MV-4-11 (cell line): ENCODE results near the gene TMEM18.

Experiments used
- DNase-seq: peaks from one replicate; lab custom pipeline; 2025; lab: John Stamatoyannopoulos, UW

TMEM18 gene

GRCh38 chr2:634041-634440 is 43.2 kb downstream of the TMEM18 start:
- DNase-seq = no peak

GRCh38 chr2:633371-633770 is 43.8 kb downstream of the TMEM18 start:
- DNase-seq = no peak

GRCh38 chr2:632471-632870 is 44.7 kb downstream of the TMEM18 start:
- DNase-seq = no peak

- DNase-seq = no peak
Measured at GRCh38 chr2:631741-632140, 45.5 kb downstream of the TMEM18 start.

- no peak for DNase-seq
Measured at GRCh38 chr2:630451-631320, 46.5 kb downstream of the TMEM18 start.

- DNase-seq = no peak
Measured at GRCh38 chr2:629961-630360, 47.2 kb downstream of the TMEM18 start.

- no peak for DNase-seq
Measured at GRCh38 chr2:628651-629050, 48.6 kb downstream of the TMEM18 start.

- no peak for DNase-seq
Measured at GRCh38 chr2:627926-628560, 49.2 kb downstream of the TMEM18 start.

GRCh38 chr2:627340-627709 is 49.9 kb downstream of the TMEM18 start:
- no peak for DNase-seq

- no peak for DNase-seq
Measured at GRCh38 chr2:626491-627339, 50.5 kb downstream of the TMEM18 start.

- no peak for DNase-seq
Measured at GRCh38 chr2:625415-626333, 51.5 kb downstream of the TMEM18 start.

GRCh38 chr2:624551-625347 is 52.5 kb downstream of the TMEM18 start:
- DNase-seq = no peak

GRCh38 chr2:624096-624495 is 53.1 kb downstream of the TMEM18 start:
- no peak for DNase-seq

- no peak for DNase-seq
Measured at GRCh38 chr2:623130-623922, 53.9 kb downstream of the TMEM18 start.

- DNase-seq = no peak
Measured at GRCh38 chr2:622357-622756, 54.8 kb downstream of the TMEM18 start.

GRCh38 chr2:621303-622099 is 55.7 kb downstream of the TMEM18 start:
- no peak for DNase-seq

GRCh38 chr2:620471-621302 is 56.5 kb downstream of the TMEM18 start:
- DNase-seq = no peak

GRCh38 chr2:620004-620403 is 57.2 kb downstream of the TMEM18 start:
- no peak for DNase-seq
